ENCODE measurements around the gene POU3F3.
A peak's percentile ranks its signal among the peaks of the same experiment; 100 is the strongest.

The POU3F3 gene

GRCh38 chr2:104876606-104877570 is 23.0 kb downstream of the POU3F3 start:
- DNase-seq (ENCODE audit: low read depth), result no peak

- DNase-seq (ENCODE audit: low read depth), result no peak
These were observed 25.1 kb downstream of the POU3F3 start for GRCh38 chr2:104878863-104879512.

- no peak for DNase-seq (ENCODE audit: low read depth)
These were observed 26.2 kb downstream of the POU3F3 start for GRCh38 chr2:104880076-104880475.

- DNase-seq (ENCODE audit: low read depth), result no peak
These were observed 29.4 kb downstream of the POU3F3 start for GRCh38 chr2:104883357-104883756.

- no peak for DNase-seq (ENCODE audit: low read depth)
These were observed 31.3 kb downstream of the POU3F3 start for GRCh38 chr2:104885119-104885782.

DNA sequence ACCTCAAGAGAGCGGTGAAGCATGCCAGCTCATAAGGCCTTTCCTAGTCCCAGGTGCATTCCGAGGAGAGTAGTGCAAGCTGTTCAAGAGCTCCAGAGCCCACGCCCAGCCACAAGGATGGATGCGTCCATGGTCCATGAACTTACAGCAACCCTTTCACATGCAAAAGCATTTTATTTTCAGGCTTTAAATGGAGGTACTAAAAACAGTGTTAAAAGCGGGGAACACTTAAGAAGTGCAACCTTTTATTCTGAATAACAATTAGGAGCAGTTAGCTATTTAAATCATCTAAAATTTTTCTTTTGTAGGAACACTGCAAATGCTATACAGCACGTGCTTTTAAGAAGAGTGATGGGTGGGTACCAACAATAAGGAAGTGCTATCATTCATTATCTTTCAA is 33.8 kb downstream of the POU3F3 start:
- no peak for DNase-seq (ENCODE audit: low read depth)

GRCh38 chr2:104888489-104889258 is 34.8 kb downstream of the POU3F3 start:
- DNase-seq (ENCODE audit: low read depth), result no peak

- DNase-seq (ENCODE audit: low read depth), result no peak
These were observed 35.5 kb downstream of the POU3F3 start for GRCh38 chr2:104889291-104889959.

GRCh38 chr2:104889960-104890684 is 36.2 kb downstream of the POU3F3 start:
- DNase-seq (ENCODE audit: low read depth), result no peak

- no peak for DNase-seq (ENCODE audit: low read depth)
These were observed 36.8 kb downstream of the POU3F3 start for GRCh38 chr2:104890685-104891069.

GRCh38 chr2:104891145-104891544 is 37.2 kb downstream of the POU3F3 start:
- no peak for DNase-seq (ENCODE audit: low read depth)

- no peak for DNase-seq (ENCODE audit: low read depth)
These were observed 42.5 kb downstream of the POU3F3 start for GRCh38 chr2:104896446-104896845.

DNA sequence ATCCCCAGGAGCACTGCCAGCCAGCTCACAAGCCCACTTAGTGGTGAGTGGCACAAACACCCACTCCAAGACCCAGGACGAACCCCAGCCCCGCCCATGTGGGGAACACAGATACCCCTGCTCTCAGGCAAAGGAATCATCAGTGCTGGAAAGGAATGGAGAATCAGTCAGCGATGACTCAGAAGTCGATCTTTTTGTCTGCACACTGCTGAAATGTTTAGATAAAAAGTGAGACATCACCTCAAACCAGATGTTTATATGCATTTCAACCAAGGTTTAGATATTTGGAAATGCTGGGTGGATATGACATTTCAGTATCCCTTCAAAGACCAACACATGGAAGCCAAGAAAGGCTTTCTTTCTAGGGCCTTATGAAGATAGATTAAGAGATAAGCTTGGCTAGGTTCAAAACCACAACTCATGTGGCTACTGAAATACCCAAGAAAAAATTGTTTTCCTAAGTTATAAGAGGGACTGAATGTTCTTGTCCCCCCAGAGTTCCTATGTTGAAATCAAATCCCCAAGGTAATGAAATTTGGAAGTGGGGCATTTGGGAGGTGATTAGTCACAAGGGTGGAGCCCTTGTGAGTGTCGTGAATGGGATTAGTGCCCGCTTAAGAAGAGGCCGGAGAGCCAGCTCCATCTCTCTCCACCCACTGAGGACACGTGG is 43.7 kb downstream of the POU3F3 start:
- DNase-seq (ENCODE audit: low read depth), result peak; percentile 89

DNA sequence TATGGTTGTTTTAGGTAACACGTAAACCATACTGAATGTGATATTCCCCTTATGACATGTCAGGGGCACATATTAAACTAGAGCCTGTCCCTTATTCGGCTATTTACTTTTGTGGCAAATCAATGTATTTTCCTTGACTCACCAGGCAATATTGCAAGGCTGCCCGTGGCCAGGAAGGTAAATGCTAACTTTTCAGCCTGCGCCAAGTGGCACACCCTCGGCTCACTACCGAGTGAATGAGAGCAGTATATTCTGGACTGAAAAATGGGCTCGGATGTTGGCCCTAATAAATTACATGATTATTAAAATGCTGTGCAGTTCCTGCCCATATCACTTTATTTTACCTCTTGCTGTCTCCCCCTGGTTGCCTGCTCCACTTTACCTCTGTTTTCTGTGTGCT is 46.7 kb downstream of the POU3F3 start:
- DNase-seq (ENCODE audit: low read depth), result no peak

GRCh38 chr2:104901037-104901881 is 47.3 kb downstream of the POU3F3 start:
- no peak for DNase-seq (ENCODE audit: low read depth)

DNA sequence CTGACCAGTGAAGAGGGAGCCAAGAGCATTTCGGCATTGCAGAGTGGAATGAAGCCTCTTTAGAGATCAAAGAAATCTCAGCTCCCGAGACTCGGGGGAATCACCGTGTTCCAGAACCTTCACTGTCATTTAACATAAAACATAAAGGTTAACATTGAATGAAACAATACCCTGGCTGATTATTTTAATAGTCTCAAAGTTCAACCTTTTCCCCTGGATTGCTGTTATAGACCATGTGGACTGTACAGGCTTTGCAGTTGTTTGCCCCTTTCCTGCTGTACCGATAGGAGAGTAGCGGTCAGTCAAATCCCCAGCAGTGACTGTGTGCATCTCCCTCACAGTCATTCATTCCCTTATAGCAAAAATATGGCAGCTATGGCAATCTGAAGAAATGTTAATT is 48.4 kb downstream of the POU3F3 start:
- no peak for DNase-seq (ENCODE audit: low read depth)
